ENCODE measurements around the gene DIPK1A.

GRCh38 chr1:92877081-92877711, 84.1 kb downstream of the DIPK1A start:
- TF ChIP-seq CTCF (IDR thresholded peaks at IDR 0.05; ENCODE audit: insufficient read depth, low read depth, low read length) (no peak), EZH2 (IDR thresholded peaks at IDR 0.05; ENCODE audit: insufficient read depth, low read length) (no peak)
